ENCODE measurements around the gene MZT1.

The MZT1 gene, protein sequence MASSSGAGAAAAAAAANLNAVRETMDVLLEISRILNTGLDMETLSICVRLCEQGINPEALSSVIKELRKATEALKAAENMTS

DNA sequence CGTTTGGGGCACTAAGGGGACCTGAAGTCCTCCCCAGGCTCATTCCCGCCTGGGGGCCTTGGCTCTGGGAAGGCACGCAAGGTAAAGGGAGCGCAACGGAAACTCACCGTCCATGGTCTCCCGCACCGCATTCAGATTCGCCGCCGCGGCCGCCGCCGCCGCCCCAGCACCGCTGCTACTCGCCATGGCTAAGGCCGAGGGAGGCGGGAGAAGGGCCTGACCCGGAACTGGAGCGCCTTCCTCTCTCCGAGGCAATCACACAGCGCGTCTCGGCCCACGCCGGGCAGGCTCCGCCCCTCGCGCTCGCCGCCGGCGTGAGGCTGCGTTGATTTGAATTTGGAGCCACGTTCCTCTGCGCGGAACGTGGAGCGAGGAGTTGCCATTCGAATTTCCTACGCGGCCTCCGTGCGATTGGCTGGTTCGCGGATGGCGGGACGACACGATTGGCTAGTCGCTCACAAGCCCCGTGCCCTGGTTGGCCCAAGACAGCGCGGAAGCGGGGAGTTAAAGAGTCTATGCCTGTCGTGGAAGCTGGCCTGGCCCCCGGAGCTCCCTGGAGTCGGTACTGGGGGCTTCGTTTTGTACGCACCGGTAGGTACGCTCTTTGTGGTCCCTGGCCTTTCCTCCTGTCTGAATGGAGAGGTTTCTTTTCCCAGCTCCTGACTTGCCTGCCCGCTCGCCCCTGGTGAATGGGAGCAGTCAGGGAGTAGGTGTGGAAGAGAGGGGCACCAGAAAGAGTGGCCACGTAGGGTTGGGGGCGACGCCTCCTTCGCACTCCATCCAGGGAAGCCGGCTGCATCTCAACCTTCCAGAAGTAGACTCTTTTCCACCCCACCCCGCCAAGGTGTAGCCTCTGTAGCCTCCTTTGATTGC, at the start of gene MZT1, which contains the start of gene BORA:
TSS of gene MZT1 (minus strand) at position 213 of the 873 bp plus-strand sequence. CDS start at position 186, 27 bp downstream.
TSS of gene BORA (plus strand) at position 507 of the 873 bp plus-strand sequence. CDS start 1,018 bp downstream, outside the sequence.
- peak; percentile 93 for DNase-seq (ENCODE audit: extremely low read depth, low read depth)
- TF ChIP-seq, protein P1, sequence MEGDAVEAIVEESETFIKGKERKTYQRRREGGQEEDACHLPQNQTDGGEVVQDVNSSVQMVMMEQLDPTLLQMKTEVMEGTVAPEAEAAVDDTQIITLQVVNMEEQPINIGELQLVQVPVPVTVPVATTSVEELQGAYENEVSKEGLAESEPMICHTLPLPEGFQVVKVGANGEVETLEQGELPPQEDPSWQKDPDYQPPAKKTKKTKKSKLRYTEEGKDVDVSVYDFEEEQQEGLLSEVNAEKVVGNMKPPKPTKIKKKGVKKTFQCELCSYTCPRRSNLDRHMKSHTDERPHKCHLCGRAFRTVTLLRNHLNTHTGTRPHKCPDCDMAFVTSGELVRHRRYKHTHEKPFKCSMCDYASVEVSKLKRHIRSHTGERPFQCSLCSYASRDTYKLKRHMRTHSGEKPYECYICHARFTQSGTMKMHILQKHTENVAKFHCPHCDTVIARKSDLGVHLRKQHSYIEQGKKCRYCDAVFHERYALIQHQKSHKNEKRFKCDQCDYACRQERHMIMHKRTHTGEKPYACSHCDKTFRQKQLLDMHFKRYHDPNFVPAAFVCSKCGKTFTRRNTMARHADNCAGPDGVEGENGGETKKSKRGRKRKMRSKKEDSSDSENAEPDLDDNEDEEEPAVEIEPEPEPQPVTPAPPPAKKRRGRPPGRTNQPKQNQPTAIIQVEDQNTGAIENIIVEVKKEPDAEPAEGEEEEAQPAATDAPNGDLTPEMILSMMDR (IDR thresholded peaks at IDR 0.05; ENCODE audit: low read depth, low read length), result no peak

DNA sequence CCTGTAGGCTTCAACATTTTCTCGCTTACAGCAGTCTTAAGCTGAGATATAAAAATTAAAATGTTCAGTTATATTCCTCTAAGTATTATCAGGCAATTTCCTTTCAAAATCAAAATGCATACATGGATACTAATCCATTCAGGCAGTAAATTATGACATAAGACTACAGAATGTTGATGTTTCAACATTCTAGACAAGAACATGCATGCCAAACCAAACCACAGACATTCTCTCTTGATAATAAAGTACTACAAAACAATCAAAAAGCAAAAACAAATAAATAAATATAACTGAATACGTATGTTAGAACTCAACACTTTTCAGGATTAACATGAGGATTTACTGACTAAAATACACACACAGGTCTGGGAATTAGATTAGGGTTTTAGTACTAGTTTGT, 46.6 kb upstream of the MZT1 start:
- no peak for DNase-seq (ENCODE audit: extremely low read depth, low read depth)
- TF ChIP-seq, protein P1 (IDR thresholded peaks at IDR 0.05; ENCODE audit: low read depth, low read length), result no peak

DNA sequence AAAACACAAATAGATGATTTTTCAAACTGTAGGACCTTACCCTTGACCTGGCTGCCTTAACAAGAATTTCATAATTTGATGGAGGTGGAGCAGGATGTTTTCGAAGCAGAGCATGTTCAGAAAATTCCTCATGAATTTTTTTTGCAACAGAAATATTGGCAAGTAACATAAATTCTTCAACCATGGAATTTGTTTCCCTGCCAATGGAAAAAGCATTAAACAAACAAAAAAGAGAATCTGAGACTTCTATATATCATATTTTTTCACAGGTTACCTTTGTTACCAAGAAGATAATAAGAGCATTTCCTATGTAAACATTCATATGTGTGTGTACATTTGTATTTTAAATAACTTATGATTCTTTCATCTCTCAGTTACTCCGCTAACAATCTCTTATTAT, 36.0 kb upstream of the MZT1 start:
- TF ChIP-seq, protein P1 (IDR thresholded peaks at IDR 0.05; ENCODE audit: low read depth, low read length), result no peak
- DNase-seq (ENCODE audit: extremely low read depth, low read depth), result no peak

DNA sequence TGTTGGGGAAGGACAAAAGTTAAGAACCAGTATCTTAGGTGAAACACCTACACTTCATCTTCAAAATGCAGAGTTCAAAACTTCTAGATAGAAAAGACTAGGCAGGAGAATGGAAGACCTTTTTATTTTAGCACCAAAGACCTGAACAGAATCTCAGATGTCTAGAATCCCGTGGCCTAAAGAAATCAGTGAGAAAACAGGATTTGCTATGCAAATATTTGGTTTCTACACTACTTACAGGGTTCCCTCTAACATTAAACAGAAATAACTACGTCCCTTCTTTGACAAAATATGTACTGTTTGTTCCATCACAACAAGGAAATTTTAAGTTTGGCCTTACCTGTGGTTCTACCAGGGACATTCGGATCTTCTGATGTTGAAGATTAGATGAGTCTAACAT, 32.8 kb upstream of the MZT1 start:
- TF ChIP-seq, protein P1 (IDR thresholded peaks at IDR 0.05; ENCODE audit: low read depth, low read length), result no peak
- DNase-seq (ENCODE audit: extremely low read depth, low read depth), result no peak

DNA sequence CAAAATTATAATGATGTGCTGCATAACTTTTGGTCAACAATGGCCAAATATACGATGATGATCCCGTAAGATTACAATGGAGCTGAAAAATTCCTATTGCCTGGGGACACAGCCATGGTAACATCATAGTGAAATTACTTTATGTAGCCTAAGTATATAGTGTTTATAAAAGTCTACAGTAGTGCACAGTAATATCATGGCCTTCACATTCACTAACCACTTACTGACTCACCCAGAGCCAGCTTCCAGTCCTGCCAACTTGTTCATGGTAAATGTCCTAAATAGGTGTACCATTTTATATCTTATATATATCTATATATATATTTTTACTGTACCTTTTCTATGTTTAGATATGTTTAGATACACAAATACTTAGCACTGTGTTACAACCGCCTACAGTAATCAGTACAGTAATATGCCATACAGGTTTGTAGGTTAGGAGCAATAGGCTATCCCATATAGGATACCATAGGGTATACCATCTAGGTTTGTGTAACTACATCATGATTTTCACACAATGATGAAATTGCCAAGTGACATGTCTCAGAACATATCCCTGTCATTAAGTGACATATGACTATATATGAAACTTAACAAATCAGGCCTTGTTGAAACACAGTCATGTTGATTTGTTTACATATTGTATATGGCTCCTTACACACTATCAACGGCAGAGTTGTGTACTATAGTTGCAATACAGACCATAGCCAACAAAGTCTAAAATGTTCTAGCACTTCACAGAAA, 30.5 kb upstream of the MZT1 start:
- DNase-seq (ENCODE audit: extremely low read depth, low read depth), result no peak
- TF ChIP-seq, protein P1 (IDR thresholded peaks at IDR 0.05; ENCODE audit: low read depth, low read length), result no peak

DNA sequence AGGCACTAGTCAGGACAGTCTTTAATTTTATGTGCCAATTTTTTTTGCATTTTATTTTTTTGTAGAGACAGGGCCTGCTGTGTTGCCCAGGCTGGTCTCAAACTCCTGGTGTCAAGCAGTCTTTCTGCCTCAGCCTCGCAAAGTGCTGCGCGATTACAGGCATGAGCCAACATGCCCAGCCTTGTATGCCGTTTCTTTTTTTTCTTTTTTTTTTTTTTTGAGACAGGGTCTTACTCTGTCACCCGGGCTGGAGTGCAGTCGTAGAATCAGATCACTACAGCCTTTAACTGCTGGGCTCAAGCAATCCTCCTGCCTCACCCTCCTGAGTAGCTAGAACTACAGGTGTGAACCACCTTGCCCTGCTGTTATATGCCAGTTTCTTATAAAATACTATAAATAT, 26.7 kb upstream of the MZT1 start:
- no peak for DNase-seq (ENCODE audit: extremely low read depth, low read depth)
- TF ChIP-seq, protein P1 (IDR thresholded peaks at IDR 0.05; ENCODE audit: low read depth, low read length), result no peak

DNA sequence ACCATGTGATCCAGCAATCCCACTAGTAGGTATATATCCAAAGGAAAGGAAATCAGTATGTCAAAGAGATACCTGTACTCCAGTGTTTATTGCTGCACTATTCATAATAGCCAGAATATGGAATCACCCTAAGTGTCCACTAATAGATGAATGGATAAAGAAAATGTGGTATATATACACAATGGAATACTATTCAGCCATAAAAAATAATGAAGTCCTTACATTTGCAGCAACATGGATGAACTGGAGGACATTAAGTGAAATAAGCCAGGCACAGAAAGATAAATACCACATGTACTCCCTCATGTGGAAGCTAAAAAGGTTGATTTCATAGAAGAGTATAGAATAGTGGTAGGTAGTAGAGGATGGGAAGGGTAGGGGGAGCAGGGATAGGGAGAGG, 23.8 kb upstream of the MZT1 start:
- DNase-seq (ENCODE audit: extremely low read depth, low read depth), result no peak
- TF ChIP-seq, protein P1 (IDR thresholded peaks at IDR 0.05; ENCODE audit: low read depth, low read length), result no peak
